CD4-positive, alpha-beta T cell treated with Interleukin-15 for 1 hour (primary cell): Measurements from ENCODE around the gene SLC38A3.
"Not testable (repeated sequence)": the region's sequence is repeated elsewhere in the genome, so short reads cannot be mapped to it uniquely, and the experiment has no call there.

Experiments used
- DNase-seq: peaks from one replicate; pipeline ENCODE4 v3.0.0-alpha.2; 2020

SLC38A3 gene

GRCh38 chr3:50256978-50257890 is 52.2 kb downstream of the SLC38A3 start:
- peak; percentile 29 for DNase-seq

DNA sequence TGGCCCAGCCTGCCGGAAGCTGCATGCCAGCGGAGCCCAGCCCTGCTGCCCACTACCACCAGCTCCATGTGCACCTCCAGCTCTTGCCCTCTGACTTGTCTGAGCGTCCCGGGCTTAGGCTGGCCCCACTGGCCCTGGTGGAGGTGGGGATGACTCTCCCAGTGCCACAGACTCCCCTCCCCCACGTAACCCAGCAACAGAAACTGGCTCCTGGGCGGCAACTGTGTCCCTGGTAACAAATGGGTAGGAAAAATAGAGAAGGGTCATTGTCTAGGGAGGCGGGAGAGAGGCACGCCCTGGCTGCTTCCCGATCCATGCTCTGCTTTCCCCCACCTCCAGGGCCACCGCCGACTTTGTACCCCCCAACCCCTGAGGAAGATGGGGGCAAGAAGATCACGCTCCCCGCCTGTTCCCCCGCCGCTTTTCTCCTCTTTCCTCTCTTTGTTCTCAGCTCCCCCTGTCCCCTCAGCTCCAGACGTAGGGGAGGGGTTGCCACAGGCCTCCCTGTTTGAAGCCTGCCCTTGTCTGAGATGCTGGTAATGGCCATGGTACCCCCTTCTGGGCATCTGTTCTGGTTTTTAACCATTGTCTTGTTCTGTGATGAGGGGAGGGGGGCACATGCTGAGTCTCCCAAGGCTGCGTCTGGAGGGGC is 53.1 kb downstream of the SLC38A3 start:
- no peak for DNase-seq

- no peak for DNase-seq
Observed at GRCh38 chr3:50258979-50259378, 53.9 kb downstream of the SLC38A3 start.

GRCh38 chr3:50259432-50260026 is 54.5 kb downstream of the SLC38A3 start:
- DNase-seq, result no peak

- DNase-seq, result peak; percentile 86
Observed at GRCh38 chr3:50260027-50260941, 55.2 kb downstream of the SLC38A3 start.

- no peak for DNase-seq
Observed at GRCh38 chr3:50260942-50261441, 55.9 kb downstream of the SLC38A3 start.

DNA sequence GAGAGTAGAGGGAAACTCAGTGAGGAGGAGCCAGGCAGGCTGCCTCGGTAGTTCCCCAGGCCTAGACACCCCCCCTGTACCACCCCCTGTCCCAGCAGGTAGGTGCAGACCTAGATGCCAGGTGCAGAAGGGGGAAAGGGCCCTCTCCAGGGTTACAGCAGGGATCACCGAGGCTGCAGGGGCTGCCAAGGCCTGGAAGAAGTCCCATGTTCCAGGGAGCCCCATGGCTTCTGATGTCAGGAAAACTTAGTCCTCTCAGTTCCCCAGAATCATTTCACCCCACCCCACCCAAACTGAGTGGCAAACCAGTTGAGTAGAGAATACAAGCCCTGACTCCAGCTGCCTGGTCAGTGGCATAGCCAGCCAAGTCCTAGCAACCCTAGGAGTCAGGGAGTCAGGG is 56.4 kb downstream of the SLC38A3 start:
- DNase-seq, result no peak

DNA sequence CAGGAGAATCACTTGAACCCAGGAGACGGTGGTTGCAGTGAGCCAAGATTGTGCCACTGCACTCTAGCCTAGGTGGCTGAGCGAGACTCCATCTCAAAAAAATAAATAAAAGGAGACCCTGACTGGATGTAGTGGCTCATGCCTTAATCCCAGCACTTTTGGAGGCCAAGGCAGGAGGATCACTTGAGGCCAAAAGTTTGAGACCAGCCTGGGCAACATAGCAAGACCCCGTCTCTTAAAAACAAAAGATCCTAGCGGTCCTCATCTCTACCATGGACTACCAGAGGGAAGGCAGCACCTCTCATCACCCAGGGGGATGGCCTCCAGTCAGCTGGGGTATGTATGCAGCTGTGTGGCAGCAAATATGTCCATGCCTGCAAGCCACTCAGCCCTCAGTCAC is 57.1 kb downstream of the SLC38A3 start:
- DNase-seq, result not testable (repeated sequence)

DNA sequence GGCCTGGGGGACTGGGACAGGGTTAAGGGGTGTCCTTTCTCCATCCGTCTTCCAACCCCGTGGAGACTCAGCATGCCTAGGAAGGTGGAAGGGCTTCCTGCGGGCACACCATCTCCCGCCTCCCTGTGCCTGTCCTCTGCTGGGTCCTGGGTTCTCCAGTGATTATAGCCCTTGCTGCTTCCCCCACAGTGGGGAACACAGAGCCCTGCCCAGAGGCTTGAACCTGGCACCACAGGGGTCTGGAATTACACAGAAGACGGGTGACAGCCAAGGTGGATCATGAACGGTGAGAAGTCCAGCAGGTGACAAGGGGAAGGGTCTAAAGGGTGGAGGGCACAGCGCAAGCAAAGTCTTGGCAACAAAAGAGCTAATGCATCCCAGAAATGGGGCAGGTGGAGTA is 57.7 kb downstream of the SLC38A3 start:
- no peak for DNase-seq

DNA sequence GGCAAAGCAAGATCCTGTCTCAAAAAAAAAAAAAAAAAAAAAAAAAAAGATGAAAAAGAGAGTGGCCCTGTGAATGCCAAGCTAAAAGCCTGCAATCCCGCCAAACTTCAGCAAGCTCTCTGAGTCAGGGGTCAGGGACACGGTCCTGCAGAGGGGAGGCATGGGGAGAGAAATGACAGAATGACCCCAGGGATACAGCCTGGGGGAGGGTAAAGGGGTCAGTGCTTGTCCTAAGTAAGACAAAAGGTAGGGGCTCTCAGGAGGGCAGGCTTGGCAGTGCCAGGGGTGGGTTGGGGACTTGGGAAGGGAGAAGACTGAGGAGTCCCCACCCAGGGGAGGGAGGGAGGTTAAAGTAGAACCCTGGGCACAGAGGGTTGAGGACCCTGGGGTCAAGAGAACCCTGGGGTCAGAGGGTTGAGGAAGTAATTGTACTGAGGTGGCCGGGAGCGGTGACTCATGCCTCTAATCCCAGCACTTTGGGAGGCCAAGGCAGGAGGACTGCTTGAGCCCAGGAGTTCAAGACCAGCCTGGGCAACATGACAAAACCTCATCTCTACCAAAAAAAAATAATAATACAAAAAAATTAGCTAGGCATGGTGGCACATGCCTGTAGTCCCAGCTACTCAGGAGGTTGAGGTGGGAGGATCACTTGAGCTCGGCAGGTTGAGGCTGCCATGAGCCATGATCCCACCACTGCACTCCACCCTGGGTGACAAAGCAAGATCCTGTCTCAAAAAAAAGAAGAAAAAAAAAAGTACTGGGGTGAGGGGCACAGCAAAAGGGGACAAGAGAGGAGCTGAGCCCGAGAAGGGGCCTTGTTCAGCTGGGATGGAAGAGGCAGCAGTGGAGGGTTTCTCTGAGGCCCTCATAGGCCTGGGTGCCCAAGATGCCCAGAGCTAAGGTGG is 58.7 kb downstream of the SLC38A3 start:
- DNase-seq, result no peak

- DNase-seq, result no peak
Observed at GRCh38 chr3:50264383-50264963, 59.4 kb downstream of the SLC38A3 start.

DNA sequence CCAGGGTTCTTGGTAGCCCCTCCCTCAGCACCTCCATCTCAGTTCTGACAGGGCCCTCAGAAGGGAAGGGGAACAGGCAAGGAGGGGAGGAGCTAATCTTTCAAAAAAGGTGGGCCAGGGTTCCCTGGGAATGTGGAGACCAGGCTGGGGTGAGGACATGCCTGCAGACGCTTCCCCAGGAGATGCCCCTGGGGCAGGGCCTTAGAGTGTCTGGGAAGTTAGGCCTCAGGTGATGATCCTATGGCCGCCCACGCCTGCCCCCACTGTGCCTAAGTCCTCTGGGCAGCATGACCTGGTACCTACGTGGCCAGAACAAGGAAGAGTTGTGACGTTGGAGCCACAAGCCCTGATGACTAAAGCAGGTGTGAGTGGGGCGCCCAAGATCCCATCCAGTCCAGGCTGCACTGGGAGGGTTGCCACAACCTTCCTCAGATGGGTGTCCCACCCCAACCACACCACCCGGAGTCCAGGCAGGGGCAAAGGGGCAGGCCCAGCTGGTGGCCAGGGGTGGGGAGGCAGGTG is 60.0 kb downstream of the SLC38A3 start:
- DNase-seq, result no peak

GRCh38 chr3:50265571-50265970 is 60.5 kb downstream of the SLC38A3 start:
- no peak for DNase-seq

- DNase-seq, result no peak
Observed at GRCh38 chr3:50266017-50266416, 60.9 kb downstream of the SLC38A3 start.

DNA sequence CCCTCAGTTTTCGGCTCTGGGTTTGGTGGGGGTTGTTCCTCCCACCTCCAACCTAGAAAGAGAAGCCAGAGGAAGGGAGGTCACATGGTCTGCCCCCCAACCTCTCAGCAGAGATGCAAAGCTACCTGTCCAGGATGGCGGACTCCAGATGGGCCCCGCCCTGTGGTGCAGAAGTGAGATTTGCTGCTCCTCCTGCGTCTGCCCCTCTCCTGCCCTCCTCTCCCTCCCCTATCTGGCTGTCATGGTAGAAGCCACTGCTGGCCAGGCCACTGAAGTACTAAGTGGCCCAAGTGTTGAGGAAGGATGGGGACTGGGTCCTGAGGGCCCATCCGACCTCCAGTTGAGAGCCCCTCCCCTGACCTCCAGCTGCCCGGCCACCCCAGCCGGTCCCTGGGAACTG is 61.8 kb downstream of the SLC38A3 start:
- no peak for DNase-seq

- no peak for DNase-seq
Observed at GRCh38 chr3:50267280-50267913, 62.3 kb downstream of the SLC38A3 start.

DNA sequence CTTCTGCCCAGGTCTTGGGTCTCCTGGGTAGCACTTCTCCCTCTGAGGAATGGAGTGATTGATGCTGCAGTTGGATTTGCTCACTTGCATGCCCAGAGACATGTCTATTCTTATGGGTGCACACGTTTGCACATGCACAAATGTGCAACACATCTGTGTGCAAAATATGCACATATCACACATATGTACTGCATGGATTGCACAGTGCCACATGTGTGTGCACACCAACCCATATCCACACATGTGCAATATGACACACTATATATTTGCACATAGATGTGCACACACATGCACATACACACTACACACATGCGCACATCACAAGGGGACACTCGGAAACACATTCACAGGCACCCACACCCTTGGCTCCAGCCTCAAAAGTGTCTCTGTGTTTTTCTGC is 63.2 kb downstream of the SLC38A3 start:
- DNase-seq, result no peak

DNA sequence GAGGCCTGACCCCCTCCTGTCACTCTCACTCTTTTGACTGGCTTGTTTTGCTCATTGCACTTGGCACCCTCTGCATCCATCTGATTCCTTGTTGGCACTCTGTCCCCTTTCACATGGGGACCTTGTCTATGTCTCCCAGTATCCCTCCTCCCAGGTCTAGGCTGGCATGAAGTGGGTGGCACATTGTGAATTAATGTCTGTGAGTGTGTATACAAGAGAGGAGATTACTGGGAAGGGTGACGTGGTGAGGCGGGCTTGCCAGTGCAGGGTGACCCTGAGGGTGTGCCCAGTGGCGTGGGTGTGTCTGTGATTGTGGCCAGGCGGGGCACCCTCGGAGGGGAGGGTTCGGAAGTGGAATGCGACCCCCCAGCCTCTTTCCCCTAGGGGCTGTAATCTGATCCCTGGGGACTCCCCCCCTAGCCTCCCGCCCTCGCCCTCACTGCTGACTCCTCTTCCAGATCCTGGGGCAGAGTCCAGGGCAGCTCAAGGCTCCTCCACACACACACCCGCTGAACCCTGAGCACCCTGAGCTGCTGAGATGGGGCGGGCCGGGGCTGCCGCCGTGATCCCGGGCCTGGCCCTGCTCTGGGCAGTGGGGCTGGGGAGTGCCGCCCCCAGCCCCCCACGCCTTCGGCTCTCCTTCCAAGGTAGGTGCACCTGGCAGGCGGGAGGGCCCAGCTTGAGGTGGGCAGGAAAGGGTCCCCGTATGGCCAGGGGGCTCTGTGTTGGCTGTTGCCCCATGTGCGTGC is 63.8 kb downstream of the SLC38A3 start, which contains the start of gene SEMA3B:
TSS of gene SEMA3B (plus strand) at position 445 of the 749 bp plus-strand sequence. CDS start at position 539, 94 bp downstream.
- DNase-seq, result no peak

GRCh38 chr3:50269460-50269859 is 64.4 kb downstream of the SLC38A3 start:
- no peak for DNase-seq
